Stimulated activated naive CD8-positive, alpha-beta T cell treated with anti-CD3 and anti-CD28 coated beads, Interleukin-15, amount 100 ng/mL, for 72 hours (primary cell): ENCODE measurements around the gene FRMD6.

Source experiments
- ATAC-seq: fragments of 150-1000 bp; cut with Tn5 transposase; 2 replicates; pipeline ENCODE4 v1.10.0; 2021; ENCODE audit warnings: mild to moderate bottlenecking, moderate library complexity
- DNase-seq, 2 donors: peaks; one replicate each; pipeline ENCODE4 v3.0.0; 2021 to 2022
- H3K27ac Mint-ChIP-seq, 2 donors: one replicate each; pipeline ENCODE4 v1.8.0; 2022; ENCODE audit warnings: mild to moderate bottlenecking in 2 of 2, mixed read lengths in 2 of 2, moderate library complexity in 2 of 2
- H3K27me3 Mint-ChIP-seq: one replicate; pipeline ENCODE4 v1.8.0; 2022; ENCODE audit warnings: mixed read lengths
- H3K4me1 Mint-ChIP-seq: one replicate; pipeline ENCODE4 v1.8.0; 2022; ENCODE audit warnings: mild to moderate bottlenecking, mixed read lengths
- H3K4me3 Mint-ChIP-seq, 2 donors: one replicate each; pipeline ENCODE4 v1.8.0; 2022; ENCODE audit warnings: mild to moderate bottlenecking in 2 of 2, mixed read lengths in 2 of 2, moderate library complexity in 1 of 2
- H3K9me3 Mint-ChIP-seq, 2 donors: one replicate each; pipeline ENCODE4 v1.8.0; 2022; ENCODE audit warnings: mixed read lengths in 2 of 2

The FRMD6 gene

GRCh38 chr14:51651388-51652167 lies at the start of gene FRMD6:
TSS of gene FRMD6 (plus strand) at chr14:51651910. CDS start at chr14:51689837, 37,927 bp downstream.
- H3K4me1 Mint-ChIP-seq, result peaks cover 25% of the 10 kb centered on the region
- peak; percentile 84 to 87 for DNase-seq
- peak; percentile 85 for ATAC-seq
- no peaks in the 10 kb centered on the region for H3K9me3 Mint-ChIP-seq
- H3K27ac Mint-ChIP-seq, result peak within 1 kb of the TSS; percentile 91 to 97
- peak within 1 kb of the TSS; percentile 86 to 90 for H3K4me3 Mint-ChIP-seq
- peaks cover 17% of the 10 kb centered on the region for H3K27me3 Mint-ChIP-seq

GRCh38 chr14:51602310-51602709 lies 49.4 kb upstream of the FRMD6 start:
- DNase-seq (no peak), ATAC-seq (no peak)
- Mint-ChIP-seq H3K27me3 (peaks cover 18% of the 10 kb centered on the region), H3K4me3 (no peak overlapping the region), H3K9me3 (no peaks in the 10 kb centered on the region), H3K4me1 (no peaks in the 10 kb centered on the region), H3K27ac (no peak overlapping the region)

GRCh38 chr14:51603495-51603894 lies 48.2 kb upstream of the FRMD6 start:
- Mint-ChIP-seq H3K27me3 (peaks cover 22% of the 10 kb centered on the region), H3K27ac (no peak overlapping the region), H3K4me3 (no peak overlapping the region), H3K4me1 (no peaks in the 10 kb centered on the region), H3K9me3 (no peaks in the 10 kb centered on the region)
- ATAC-seq, result no peak
- no peak for DNase-seq

GRCh38 chr14:51604073-51604472 lies 47.6 kb upstream of the FRMD6 start:
- no peak overlapping the region for H3K27ac Mint-ChIP-seq
- no peak overlapping the region for H3K4me3 Mint-ChIP-seq
- DNase-seq (no peak), ATAC-seq (no peak)
- H3K9me3 Mint-ChIP-seq, result no peaks in the 10 kb centered on the region
- H3K27me3 Mint-ChIP-seq, result peaks cover 28% of the 10 kb centered on the region
- no peaks in the 10 kb centered on the region for H3K4me1 Mint-ChIP-seq

GRCh38 chr14:51605575-51605974 lies 46.1 kb upstream of the FRMD6 start:
- no peak for ATAC-seq
- Mint-ChIP-seq H3K4me3 (no peak overlapping the region), H3K4me1 (no peaks in the 10 kb centered on the region), H3K27ac (no peak overlapping the region), H3K27me3 (peaks cover 21% of the 10 kb centered on the region), H3K9me3 (no peaks in the 10 kb centered on the region)
- no peak for DNase-seq

- no peak for DNase-seq
- Mint-ChIP-seq H3K27me3 (peaks cover 21% of the 10 kb centered on the region), H3K4me1 (peaks cover 8% of the 10 kb centered on the region), H3K27ac (peak overlapping the region in 1 of 2 donors; percentile 67), H3K4me3 (no peak overlapping the region), H3K9me3 (no peaks in the 10 kb centered on the region)
- no peak for ATAC-seq
Measured at GRCh38 chr14:51607711-51608110, 44.0 kb upstream of the FRMD6 start.

- Mint-ChIP-seq H3K27ac (no peak overlapping the region), H3K27me3 (peaks cover 13% of the 10 kb centered on the region), H3K4me3 (no peak overlapping the region), H3K9me3 (no peaks in the 10 kb centered on the region), H3K4me1 (peaks cover 11% of the 10 kb centered on the region)
- no peak for DNase-seq
- no peak for ATAC-seq
Measured at GRCh38 chr14:51609251-51609954, 42.3 kb upstream of the FRMD6 start.

GRCh38 chr14:51609955-51610283 lies 41.8 kb upstream of the FRMD6 start:
- Mint-ChIP-seq H3K27me3 (peaks cover 13% of the 10 kb centered on the region), H3K4me3 (no peak overlapping the region), H3K9me3 (no peaks in the 10 kb centered on the region), H3K27ac (no peak overlapping the region), H3K4me1 (peaks cover 11% of the 10 kb centered on the region)
- ATAC-seq (no peak), DNase-seq (no peak)

- Mint-ChIP-seq H3K9me3 (no peaks in the 10 kb centered on the region), H3K4me1 (peaks cover 11% of the 10 kb centered on the region), H3K4me3 (no peak overlapping the region), H3K27me3 (peaks cover 13% of the 10 kb centered on the region), H3K27ac (no peak overlapping the region)
- DNase-seq (no peak), ATAC-seq (no peak)
Measured at GRCh38 chr14:51610771-51611170, 40.9 kb upstream of the FRMD6 start.

GRCh38 chr14:51612449-51612848 lies 39.3 kb upstream of the FRMD6 start:
- Mint-ChIP-seq H3K27me3 (peaks cover 27% of the 10 kb centered on the region), H3K9me3 (no peaks in the 10 kb centered on the region), H3K4me1 (peaks cover 11% of the 10 kb centered on the region), H3K4me3 (no peak overlapping the region), H3K27ac (no peak overlapping the region)
- ATAC-seq (peak; percentile 87), DNase-seq (no peak)

GRCh38 chr14:51613416-51613815 lies 38.3 kb upstream of the FRMD6 start:
- DNase-seq (no peak), ATAC-seq (no peak)
- no peak overlapping the region for H3K27ac Mint-ChIP-seq
- no peaks in the 10 kb centered on the region for H3K9me3 Mint-ChIP-seq
- H3K4me1 Mint-ChIP-seq, result peaks cover 11% of the 10 kb centered on the region
- H3K27me3 Mint-ChIP-seq, result peaks cover 24% of the 10 kb centered on the region
- H3K4me3 Mint-ChIP-seq, result no peak overlapping the region

- DNase-seq, result no peak
- Mint-ChIP-seq H3K4me3 (no peak overlapping the region), H3K27me3 (peaks cover 14% of the 10 kb centered on the region), H3K4me1 (peaks cover 11% of the 10 kb centered on the region), H3K27ac (no peak overlapping the region), H3K9me3 (no peaks in the 10 kb centered on the region)
- peak; percentile 71 for ATAC-seq
Measured at GRCh38 chr14:51614707-51615106, 37.0 kb upstream of the FRMD6 start.

GRCh38 chr14:51616256-51616655 lies 35.5 kb upstream of the FRMD6 start:
- Mint-ChIP-seq H3K4me3 (no peak overlapping the region), H3K9me3 (no peaks in the 10 kb centered on the region), H3K27ac (no peak overlapping the region), H3K4me1 (peaks cover 11% of the 10 kb centered on the region), H3K27me3 (peaks cover 14% of the 10 kb centered on the region)
- DNase-seq (no peak), ATAC-seq (no peak)

GRCh38 chr14:51616724-51617409 lies 34.8 kb upstream of the FRMD6 start:
- no peak overlapping the region for H3K4me3 Mint-ChIP-seq
- H3K27ac Mint-ChIP-seq, result peak overlapping the region in 1 of 2 donors; percentile 48
- peaks cover 14% of the 10 kb centered on the region for H3K27me3 Mint-ChIP-seq
- no peak for DNase-seq
- H3K9me3 Mint-ChIP-seq, result no peaks in the 10 kb centered on the region
- no peak for ATAC-seq
- peaks cover 11% of the 10 kb centered on the region for H3K4me1 Mint-ChIP-seq

- no peak overlapping the region for H3K27ac Mint-ChIP-seq
- no peaks in the 10 kb centered on the region for H3K9me3 Mint-ChIP-seq
- no peak overlapping the region for H3K4me3 Mint-ChIP-seq
- DNase-seq (no peak), ATAC-seq (no peak)
- H3K27me3 Mint-ChIP-seq, result peaks cover 14% of the 10 kb centered on the region
- no peaks in the 10 kb centered on the region for H3K4me1 Mint-ChIP-seq
Measured at GRCh38 chr14:51619561-51619960, 32.1 kb upstream of the FRMD6 start.

GRCh38 chr14:51620056-51620455 lies 31.7 kb upstream of the FRMD6 start:
- ATAC-seq (no peak), DNase-seq (no peak)
- Mint-ChIP-seq H3K4me3 (no peak overlapping the region), H3K4me1 (no peaks in the 10 kb centered on the region), H3K27ac (no peak overlapping the region), H3K27me3 (peaks cover 14% of the 10 kb centered on the region), H3K9me3 (no peaks in the 10 kb centered on the region)
